GM19239 (cell line): ENCODE measurements around the gene SEMA6B.
A peak's percentile ranks its signal among the peaks of the same experiment; 100 is the strongest.

Source experiments
- DNase-seq: peaks from one replicate; pipeline ENCODE4 v3.0.0; 2011; ENCODE audit warnings: low spot score; ENCODE audit not compliant: insufficient read length
- FAIRE-seq: peaks from 2 replicates; lab custom pipeline; 2011; peaks lifted over from hg19 to GRCh38; lab: Jason Lieb, UNC

Gene SEMA6B

DNA sequence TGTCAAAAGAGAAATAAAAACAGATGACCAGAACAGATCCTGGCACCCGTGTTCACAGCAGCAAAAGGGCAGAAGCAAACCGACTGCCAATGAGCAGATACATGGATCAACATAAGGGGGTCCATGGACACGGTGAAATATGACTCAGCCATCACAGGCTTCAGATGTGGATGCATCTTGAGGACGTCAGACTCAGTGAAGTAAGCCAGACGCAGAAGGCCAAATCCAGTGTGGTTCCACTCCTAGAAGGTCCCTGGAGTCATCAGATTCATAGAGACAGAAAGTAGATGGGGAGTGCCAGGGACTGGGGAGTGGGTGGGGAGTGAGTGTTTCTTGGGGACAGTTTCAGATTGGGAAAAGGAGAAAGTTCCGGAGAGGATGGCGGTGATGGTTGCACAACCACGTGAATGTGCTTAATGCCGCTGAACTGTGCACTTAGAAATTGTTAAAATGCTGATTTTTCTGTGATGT is 28.8 kb upstream of the SEMA6B start:
- no peak for FAIRE-seq
- DNase-seq: no peak

DNA sequence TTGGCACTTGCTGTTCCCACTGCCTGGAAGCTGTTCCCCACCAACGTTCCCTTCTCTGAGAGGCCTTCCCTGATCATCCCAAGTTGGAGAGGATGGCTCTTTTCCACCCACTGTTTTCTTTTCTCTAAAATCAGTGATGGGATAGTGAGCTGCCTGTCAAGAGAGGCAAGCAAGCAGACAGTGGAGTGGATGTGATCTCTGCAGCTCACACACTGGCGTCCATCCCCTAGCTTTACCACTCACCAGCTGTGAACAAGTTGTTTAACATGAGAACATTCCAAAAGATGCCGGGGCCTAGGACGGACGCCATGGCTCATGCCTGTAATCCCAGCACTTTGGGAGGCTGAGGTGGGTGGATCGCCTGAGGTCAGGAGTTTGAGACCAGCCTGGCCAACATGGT is 28.0 kb upstream of the SEMA6B start:
- no peak for DNase-seq
- FAIRE-seq: no peak

DNA sequence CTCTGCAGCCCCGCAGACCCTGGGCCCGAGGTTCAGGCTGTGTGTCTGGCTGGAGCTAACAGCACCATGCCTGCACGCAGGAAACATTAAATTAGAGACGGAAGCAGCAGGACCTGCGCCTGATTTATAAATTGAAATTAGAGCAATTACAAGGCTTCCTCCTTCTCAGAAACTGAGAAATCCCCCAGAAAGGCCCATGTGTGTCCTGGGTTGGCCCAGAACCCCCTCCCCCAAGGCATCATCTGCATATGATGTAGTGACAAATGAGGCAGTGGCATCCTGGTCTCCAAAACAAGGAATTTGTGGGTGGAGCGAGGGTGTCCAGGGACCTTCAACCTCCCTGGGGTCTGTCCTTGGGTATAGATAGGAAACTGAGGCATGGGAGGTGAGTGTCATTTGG is 27.2 kb upstream of the SEMA6B start:
- FAIRE-seq (no peak), DNase-seq (no peak)

DNA sequence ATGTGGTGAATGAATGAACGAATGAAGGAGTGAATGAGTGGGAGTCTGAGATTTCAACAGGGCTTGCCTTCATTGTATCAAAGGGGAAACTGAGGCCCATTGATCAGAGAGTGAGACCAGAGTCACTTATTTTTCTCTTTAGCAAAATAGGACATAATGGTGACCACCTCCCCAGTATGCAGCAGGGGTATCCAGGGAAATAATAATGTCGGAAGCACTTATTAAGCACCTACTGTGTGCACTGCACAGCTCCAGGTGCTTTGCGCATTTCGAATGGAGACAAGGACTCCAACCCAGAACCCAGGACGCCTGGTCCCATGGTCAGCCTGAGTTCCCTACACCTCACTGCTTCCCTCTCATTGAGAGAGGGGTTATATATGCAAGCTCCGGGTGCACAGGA is 26.8 kb upstream of the SEMA6B start:
- DNase-seq (no peak), FAIRE-seq (no peak)

DNA sequence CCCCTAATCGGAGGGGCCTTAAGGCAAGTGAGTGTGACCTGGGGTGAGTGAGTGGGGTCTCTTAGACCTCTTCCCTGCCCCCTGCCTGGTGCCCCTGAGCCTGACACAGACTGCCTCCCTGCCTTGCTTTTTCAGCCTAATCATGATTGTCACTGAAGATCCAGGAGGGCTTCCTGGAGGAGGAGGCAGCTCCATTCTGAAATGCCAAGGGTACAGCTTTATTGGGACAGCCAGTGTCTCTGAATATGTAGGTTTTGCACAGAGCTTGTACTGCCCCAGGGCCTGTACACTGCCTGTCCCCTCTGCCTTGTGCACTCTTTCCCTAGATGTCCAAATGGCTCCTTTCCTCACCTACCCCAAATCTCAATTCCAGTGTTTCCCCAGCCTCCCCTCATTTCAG is 26.1 kb upstream of the SEMA6B start:
- DNase-seq (no peak), FAIRE-seq (no peak)

DNA sequence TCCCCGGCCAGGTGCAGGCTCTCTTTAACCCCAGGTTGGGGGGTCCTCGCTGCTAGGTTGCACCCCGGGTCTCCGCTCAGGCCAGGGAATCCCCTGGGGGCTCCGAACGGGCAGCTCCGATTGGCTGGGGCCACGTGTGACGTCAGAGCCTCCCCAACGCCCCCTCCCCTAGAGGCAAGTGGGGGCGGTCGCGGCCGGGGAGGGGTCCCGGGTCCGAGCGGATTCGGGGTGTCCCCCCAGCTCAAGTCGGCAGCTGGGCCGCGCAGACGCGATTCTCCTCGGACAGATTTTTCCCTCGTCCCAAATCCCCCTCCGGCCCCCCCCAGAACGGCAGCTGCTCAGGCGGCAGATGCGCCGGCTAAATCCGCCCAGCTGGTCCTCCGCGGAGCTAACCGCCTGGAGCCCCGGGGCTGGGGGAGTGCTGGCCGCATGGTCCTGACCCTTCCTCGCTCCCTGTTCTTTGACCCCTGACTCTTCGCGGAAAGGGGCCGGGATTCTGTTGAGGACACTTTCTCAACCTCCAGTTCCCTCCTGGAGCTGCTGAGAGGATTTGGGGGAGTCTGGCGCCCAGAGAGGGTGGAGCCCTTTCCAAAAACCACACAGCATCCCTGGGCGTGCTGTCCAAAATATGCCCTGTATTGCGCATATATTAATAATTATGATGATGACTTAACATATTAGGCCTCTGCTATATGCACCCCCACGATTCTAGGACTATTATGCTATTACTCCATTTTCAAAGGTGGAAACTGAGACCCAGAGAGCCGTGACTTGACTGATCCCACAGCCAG is 25.4 kb upstream of the SEMA6B start:
- FAIRE-seq: no peak

DNA sequence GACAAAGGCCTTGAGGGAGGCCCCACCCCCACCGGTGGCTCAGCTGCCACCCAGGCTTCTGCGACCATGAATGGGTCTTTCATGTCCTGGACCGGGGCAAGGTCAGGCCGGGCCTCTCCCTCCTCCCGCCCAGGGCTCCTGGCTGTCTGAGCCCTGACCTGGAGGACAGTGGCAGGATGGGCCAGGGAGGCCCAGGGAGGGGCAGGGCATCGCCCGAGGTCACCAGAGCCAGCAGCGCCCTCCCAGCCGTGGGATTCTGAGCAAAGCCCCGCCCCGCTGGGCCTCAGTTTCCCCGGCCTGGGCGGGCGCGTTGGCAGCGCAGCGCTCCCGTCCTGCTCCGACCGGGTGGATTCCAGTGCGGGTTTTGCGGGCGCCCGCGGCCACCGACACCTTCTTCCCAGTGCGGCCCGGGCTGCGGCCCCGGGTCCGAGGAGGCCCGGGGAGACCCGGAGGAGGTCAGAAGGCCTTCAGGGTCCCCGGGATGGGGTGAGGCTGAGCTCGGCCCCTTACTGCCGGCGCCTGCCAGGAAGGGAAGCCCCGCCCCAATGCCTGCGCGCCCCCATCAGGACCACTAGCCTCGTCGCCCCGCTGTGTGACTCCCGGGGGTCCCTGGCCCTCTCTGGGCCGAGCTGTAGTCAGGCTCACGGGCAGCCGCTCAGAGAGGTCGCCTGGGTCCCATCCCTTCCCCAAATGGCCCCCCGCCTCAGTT is 24.6 kb upstream of the SEMA6B start:
- DNase-seq: no peak
- FAIRE-seq: no peak

More for the DNA sequence above, 25.4 kb upstream of the SEMA6B start:
- DNase-seq: no peak

DNA sequence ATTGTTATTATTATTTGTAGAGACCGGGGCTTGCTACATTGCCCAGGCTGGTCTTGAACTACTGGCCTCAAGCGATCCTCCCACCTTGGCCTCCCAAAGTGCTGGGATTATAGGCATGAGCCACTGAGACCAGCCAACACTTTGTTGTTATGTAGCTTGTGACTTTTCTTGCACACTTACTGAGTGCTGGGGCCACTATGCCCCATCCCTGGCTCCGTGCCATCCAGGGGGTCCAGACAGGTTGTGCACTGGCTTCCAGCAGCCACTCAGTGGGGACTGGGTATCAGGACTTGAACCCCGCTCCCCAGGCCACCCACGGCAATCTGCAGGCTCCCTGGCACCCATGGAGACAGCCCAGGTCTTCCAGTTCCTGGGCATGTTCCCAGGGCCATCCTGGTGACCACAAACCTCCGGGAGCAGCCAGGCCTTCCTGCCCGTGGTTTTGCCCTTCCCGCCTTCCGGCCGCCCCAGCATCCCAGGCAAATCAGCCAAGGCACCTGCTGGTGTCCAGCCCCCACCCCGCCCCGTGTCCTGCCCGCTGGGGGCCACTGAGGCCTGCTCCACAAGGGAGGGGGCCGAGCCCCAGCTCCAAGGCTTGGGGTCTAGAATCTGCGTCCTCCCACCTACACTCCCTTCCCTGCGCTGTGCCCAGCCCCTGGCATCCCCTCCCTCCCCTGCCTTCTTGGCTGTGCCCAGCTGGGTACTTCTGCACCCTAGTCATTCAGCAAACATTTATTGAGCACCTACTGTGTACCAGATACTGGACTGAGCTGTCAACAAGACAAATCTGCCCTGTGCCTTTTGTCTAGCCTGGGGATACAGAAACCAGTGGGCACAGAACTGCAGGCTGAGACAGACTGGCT is 23.7 kb upstream of the SEMA6B start:
- DNase-seq (no peak), FAIRE-seq (no peak)

DNA sequence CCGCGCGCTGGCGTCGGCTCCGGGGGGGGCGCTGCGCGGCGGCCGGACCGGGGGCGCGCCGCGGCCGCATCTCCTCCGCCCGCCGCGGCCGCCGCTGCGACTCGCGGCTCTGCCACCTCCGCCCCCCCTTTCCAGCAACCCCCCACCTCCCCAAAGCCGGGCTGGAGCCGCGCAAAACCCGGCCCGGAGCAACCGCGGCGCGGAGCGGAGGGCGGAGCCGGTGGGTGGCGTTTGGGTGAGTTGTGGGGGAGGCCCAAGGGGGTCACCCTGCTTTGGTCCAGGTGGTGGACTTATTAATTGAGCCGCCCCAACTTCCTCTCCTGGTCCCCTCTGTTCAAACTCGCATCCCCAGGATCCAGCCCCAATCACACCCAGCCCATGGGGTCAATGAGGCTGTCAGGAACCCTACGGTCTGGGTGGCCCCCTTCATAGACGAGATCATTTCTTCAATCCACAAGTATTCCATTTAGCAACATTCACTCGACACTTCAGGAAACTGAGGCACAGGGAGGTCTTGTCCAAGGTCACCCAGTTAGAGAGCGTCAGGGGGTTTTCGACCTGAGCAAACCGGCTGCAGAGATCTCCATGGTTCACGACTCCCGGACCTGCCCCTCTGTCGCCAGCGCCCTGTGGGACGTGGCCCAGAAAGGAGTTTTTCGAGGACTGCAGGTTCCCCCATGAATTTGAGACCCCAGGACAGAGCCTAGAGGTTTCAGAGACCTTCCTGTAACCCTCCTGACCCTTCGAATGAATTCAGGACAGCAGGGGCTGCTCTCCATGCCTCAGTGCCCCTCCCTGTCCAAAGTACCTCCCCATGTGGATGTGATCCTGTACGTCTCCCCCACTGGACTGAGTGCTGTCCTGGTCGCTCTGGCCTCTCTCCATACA is 22.4 kb upstream of the SEMA6B start:
- FAIRE-seq (no peak), DNase-seq (no peak)

DNA sequence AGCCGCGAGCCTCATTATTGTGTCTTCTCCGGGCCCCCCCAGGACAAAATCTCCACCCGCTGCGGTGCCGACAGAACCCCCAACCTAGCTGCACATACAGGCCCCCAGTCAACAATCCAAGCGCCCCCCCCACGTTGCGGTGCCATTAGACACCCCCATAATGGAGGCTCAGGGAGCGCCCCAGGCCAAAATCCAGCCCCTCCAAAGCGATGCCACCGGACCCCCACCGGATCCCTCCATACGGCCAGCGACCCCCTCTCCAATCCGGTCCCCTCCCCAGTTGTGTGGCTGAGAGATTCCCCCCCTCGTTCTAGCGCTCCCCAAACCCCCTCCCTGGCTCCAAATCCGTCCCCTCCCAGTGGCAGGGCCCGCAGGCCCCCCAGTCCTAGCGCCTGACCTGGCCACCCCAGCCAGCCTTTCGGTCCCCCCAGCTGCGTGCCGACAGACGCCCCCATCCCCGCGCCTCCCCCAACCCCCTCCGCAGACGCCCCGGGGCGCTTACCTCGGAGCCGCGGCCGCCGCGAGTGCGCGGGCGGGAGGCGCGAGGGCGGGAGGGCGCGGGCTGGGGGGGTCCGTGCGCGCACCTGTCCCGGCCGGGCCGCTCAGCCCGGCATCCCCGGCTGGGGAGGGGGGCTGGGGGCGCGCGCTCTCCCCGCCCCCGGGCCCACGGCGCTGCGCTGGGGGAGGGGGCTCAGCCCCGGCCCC is 21.6 kb upstream of the SEMA6B start:
- no peak for DNase-seq
- FAIRE-seq: no peak

DNA sequence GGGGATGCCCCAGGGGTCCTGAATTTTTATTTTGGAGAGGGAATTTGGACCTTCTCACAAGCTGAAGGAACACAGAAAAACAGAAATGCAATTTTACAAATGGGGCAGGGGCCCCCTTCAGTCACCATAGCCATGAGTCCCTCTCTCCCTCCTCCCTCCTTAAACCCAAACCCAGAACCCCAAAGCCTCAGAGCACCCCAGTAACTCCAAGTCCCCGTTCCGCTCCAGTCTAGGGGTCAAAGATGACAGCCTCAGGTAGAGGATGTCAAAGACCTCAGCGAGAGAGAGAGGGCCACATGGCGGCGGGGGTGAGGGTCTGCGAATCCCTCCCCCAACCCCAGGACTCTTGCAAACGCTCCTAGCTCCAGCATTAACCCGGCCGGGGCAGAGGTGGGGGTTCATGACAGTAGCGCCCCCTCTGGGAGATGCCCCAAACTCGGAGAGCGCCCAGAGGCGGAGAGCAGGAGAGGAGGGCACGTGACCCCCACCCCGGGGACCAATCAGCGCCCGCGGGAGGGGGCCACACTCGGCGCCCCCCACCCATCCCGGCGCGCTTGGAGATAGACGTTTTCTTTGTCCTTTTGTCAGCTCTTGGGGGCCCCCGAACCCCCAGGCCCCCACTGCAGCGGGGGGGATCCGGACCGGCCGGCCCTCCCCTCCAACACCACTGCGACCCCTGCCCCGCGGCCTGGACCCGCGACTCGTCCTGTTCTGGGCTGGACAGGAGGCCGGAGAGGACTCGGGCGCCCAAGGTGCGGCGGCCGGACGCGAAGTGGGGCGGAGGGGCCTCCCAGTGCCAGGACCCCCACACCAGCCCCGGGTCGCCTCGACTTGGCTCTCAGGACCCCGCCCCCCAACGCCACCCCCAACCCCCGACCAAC is 20.8 kb upstream of the SEMA6B start:
- FAIRE-seq: no peak
- DNase-seq: no peak

DNA sequence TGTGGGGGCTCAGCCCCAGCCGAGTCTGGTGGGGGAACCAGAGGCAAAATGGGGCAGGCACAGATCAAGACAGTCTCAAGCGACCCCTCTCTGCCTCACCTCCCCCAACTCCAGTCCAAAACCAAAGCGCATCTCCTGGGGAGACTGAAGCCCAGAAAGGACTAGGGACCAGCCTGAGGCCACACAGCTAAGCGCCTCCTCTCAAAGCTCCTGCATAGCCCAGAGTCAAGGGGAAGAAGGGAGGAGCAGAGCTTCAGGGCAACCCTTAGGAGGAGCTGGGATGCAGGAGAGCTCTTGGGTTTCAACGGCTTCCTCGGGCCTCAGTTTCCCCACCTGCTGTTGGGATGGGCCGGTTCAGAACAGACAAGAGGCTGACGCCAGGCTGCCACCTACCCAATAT is 19.9 kb upstream of the SEMA6B start:
- FAIRE-seq (no peak), DNase-seq (no peak)

DNA sequence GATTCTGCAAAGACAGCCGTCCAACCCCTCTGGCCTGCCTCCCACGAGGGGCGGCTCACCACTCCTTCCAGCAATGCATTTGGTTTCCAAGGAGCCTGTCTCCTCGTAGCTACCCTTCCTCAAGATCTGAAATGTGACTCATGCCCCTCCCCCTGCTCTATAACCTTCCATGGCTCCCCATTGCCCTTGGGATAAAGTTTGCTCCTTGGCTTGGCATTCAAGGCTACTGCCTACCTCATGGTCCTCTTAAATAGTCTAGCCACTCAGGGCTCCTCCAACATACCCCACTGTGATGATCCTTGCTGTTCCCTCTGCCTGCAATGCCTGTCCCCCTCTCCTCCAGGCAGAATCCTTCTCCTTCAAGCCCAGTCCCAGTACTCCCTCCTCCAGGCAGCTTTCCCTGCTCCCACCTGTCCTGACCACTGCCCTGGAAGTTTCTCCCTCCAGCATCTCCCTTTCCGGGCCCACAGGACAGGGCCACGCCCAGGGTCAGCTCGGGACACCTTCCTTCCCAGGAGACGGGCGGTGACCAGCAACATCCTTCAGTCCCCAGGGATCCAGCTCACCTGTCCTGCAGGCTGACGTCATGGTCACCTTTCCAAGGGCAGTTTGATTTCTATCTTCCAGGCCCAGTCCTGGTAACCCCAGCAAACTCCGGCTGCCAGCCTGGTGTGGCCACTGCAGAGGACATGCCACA is 19.2 kb upstream of the SEMA6B start:
- no peak for FAIRE-seq

DNA sequence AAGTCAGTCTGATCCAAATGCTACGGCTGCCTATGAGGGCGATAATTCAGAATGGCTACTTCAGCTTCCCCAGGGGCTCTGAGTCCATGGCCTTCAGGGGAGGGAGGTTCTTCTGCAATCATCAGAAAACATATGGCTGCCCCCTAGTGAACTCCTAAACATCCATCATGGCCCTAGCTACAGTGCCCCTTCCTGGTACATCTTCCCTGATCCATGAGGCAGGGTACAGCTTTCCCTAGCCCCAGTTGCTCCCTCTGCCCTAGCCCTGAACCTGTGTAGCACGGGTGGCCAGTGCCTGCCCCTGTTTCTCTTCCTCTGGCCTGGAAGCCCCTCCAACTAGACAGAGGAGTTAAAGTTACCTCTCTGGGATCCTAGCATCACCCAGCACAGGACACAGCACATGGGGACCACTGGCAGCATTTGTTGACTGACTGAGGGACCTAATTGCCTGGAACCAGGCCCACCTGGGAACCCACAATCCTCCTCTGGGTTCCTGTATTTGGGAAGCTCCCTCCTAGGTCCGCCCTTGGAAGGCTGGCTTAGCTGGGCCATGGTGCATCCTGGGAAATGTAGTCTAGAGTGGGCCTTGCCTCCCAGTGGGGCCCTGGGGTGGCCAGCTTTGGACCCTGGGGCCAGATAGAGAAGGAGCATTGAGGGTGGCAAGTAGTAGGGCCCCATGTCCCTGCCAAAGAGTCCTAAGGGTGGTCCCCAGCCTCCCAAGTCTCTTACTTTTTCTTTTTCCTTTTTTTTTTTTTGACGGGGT is 17.7 kb upstream of the SEMA6B start:
- DNase-seq (no peak), FAIRE-seq (no peak)

More for the DNA sequence above, 19.2 kb upstream of the SEMA6B start:
- no peak for DNase-seq

DNA sequence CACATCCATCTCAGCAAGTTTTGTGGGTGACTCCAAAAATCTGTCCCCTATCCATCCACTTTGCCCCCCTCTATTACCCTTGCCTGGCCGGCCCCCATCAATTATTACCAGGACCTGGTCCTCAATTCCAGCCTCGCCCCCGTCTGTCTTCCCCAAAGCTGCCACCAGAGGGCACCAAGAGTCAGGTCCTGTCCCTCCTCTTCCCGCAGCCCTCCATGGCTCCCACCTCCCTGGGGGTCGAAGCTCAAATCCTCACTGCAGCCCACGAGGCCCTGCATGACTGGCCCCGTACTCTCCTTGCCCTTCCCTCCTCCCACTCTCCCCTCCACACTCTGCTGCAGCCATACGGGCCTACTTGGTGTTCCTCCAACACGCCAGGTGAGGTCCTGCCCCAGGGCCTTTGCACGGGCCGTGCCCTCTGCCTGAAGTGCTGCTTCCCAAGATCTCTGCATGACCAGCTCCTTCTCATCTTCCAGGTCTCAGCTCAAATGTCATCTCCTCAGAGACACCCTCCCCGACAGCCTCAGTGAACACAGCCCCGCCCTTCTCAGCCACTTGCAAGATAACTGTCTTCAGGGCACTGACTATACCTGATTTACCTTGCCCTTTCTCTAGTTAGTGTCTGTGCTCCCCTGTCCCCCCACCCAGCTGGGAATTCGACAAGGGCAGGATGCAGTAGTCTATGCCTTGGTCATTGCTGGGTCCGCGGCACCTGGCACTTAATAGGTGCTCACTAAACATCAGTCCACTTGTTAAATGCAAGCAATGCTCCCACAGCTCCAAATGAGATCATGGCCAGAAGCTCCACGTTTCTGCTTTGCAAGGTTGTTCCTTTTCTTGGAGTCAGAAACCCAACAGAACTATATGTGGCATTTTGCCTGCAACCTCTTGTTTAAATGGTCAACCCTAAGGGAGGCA is 16.8 kb upstream of the SEMA6B start:
- FAIRE-seq (peak; percentile 71), DNase-seq (peak; percentile 83)
